ENCODE data around the gene TCP11L2. TPM values are rescaled to one million over a fixed set of nuclear protein-coding genes. Genes with fewer than 3 reads are reported as not detected.

Gene TCP11L2
- total RNA-seq, 1 experiment from 2014 or later = 7.7 TPM

- peaks cover 8% of the 10 kb centered on the region for H3K4me1 Mint-ChIP-seq (ENCODE audit: low read depth, unreplicated experiment)
- no peak for DNase-seq
- POLR2A ChIA-PET = no interaction called here
Measured at GRCh38 chr12:106386813-106387535, 84.4 kb downstream of the TCP11L2 start.

GRCh38 chr12:106387848-106388377 lies 85.4 kb downstream of the TCP11L2 start:
- POLR2A ChIA-PET = no interaction called here
- BruUV-seq (replicated peaks) = no TSS peak
- Histone ChIP-seq H3K4me1 (no peaks in the 10 kb centered on the region), H3K36me3 (ENCODE audit: control insufficient read depth, insufficient read depth, low read length) (no peaks in the 10 kb centered on the region; the same call in 1 of the 2 replicates), H3K9me3 (no peaks in the 10 kb centered on the region), H3K27me3 (replicated peaks; ENCODE audit: control insufficient read depth, insufficient read depth, low read length) (no peaks in the 10 kb centered on the region), H3K4me3 (ENCODE audit: low read depth, low read length) (no peak overlapping the region)
- no peaks in the 10 kb centered on the region for H3K9me3 Mint-ChIP-seq (ENCODE audit: unreplicated experiment)
- H3K27ac Mint-ChIP-seq (ENCODE audit: unreplicated experiment) = no peak overlapping the region
- CTCF ChIA-PET = no interaction called here
- peaks cover 7% of the 10 kb centered on the region for H3K4me1 Mint-ChIP-seq (ENCODE audit: low read depth, unreplicated experiment)
- peaks cover 14% of the 10 kb centered on the region for H3K36me3 Mint-ChIP-seq (ENCODE audit: insufficient read depth, unreplicated experiment)
- intact Hi-C loops (cut with micrococcal nuclease; ENCODE audit: unreplicated experiment) = loop anchor here (2.0 kb wide), 1 partner anchor 31 kb away; the partner anchor contains the start of gene POLR3B
- H3K27me3 Mint-ChIP-seq (ENCODE audit: insufficient read depth, unreplicated experiment) = no peaks in the 10 kb centered on the region
- no peak overlapping the region for H3K4me3 Mint-ChIP-seq (ENCODE audit: unreplicated experiment)
- TF ChIP-seq CTCF (IDR thresholded peaks at IDR 0.05; ENCODE audit: insufficient read depth in 1 of 2, low read depth in 1 of 2, low read length in 1 of 2, severe bottlenecking in 1 of 2, unreplicated experiment in 1 of 2) = no peak
- no peak for DNase-seq

More at GRCh38 chr12:106386813-106387535, 84.4 kb downstream of the TCP11L2 start:
- TF ChIP-seq CTCF (IDR thresholded peaks at IDR 0.05; ENCODE audit: insufficient read depth in 1 of 2, low read depth in 1 of 2, low read length in 1 of 2, severe bottlenecking in 1 of 2, unreplicated experiment in 1 of 2) = no peak
- Mint-ChIP-seq H3K27ac (ENCODE audit: unreplicated experiment) (no peak overlapping the region), H3K36me3 (ENCODE audit: insufficient read depth, unreplicated experiment) (peaks cover 17% of the 10 kb centered on the region), H3K9me3 (ENCODE audit: unreplicated experiment) (no peaks in the 10 kb centered on the region), H3K4me3 (ENCODE audit: unreplicated experiment) (no peak overlapping the region), H3K27me3 (ENCODE audit: insufficient read depth, unreplicated experiment) (no peaks in the 10 kb centered on the region)
- intact Hi-C loops (cut with micrococcal nuclease; ENCODE audit: unreplicated experiment) = loop anchor here (1.0 to 2.0 kb wide), 4 partner anchors 30 to 533 kb away; partner anchors contain the start of gene POLR3B
- Histone ChIP-seq H3K4me3 (ENCODE audit: low read depth, low read length) (no peak overlapping the region), H3K9me3 (no peaks in the 10 kb centered on the region), H3K4me1 (no peaks in the 10 kb centered on the region), H3K27me3 (replicated peaks; ENCODE audit: control insufficient read depth, insufficient read depth, low read length) (no peaks in the 10 kb centered on the region), H3K36me3 (ENCODE audit: control insufficient read depth, insufficient read depth, low read length) (no peaks in the 10 kb centered on the region; the same call in 1 of the 2 replicates)
- CTCF ChIA-PET = interaction anchor here (0.6 kb wide), 1 partner anchor 426 kb away, joined by 3 read pairs; no protein-coding TSS in a partner anchor
- BruUV-seq (replicated peaks) = no TSS peak

- H3K4me1 Mint-ChIP-seq (ENCODE audit: low read depth, unreplicated experiment) = no peaks in the 10 kb centered on the region
- H3K9me3 Mint-ChIP-seq (ENCODE audit: unreplicated experiment) = no peaks in the 10 kb centered on the region
- intact Hi-C loops (cut with micrococcal nuclease; ENCODE audit: unreplicated experiment) = no loop called here
- H3K27ac Mint-ChIP-seq (ENCODE audit: unreplicated experiment) = no peak overlapping the region
- POLR2A ChIA-PET = no interaction called here
- DNase-seq = no peak
- BruUV-seq (replicated peaks) = no TSS peak
- no peak overlapping the region for H3K4me3 ChIP-seq (ENCODE audit: low read depth, low read length)
- H3K9me3 ChIP-seq = no peaks in the 10 kb centered on the region
- no peaks in the 10 kb centered on the region for H3K27me3 ChIP-seq (replicated peaks; ENCODE audit: control insufficient read depth, insufficient read depth, low read length)
- H3K4me1 ChIP-seq = no peaks in the 10 kb centered on the region
- CTCF ChIA-PET = no interaction called here
- no peaks in the 10 kb centered on the region; the same call in 1 of the 2 replicates for H3K36me3 ChIP-seq (ENCODE audit: control insufficient read depth, insufficient read depth, low read length)
- no peak for TF ChIP-seq CTCF (IDR thresholded peaks at IDR 0.05; ENCODE audit: insufficient read depth in 1 of 2, low read depth in 1 of 2, low read length in 1 of 2, severe bottlenecking in 1 of 2, unreplicated experiment in 1 of 2)
- H3K27me3 Mint-ChIP-seq (ENCODE audit: insufficient read depth, unreplicated experiment) = no peaks in the 10 kb centered on the region
- peaks cover 8% of the 10 kb centered on the region for H3K36me3 Mint-ChIP-seq (ENCODE audit: insufficient read depth, unreplicated experiment)
- no peak overlapping the region for H3K4me3 Mint-ChIP-seq (ENCODE audit: unreplicated experiment)
Measured at GRCh38 chr12:106389151-106389550, 86.6 kb downstream of the TCP11L2 start.

Data from Caco-2 (cell line).